Superior temporal gyrus (tissue), 1 donor: Measurements from ENCODE around the gene FBXO7.
A peak's percentile ranks its signal among the peaks of the same experiment; 100 is the strongest.
"Not testable (repeated sequence)": the region's sequence is repeated elsewhere in the genome, so short reads cannot be mapped to it uniquely, and the experiment has no call there.

Experiments used
- DNase-seq: peaks from one replicate; pipeline ENCODE4 v3.0.0-alpha.2; 2016; ENCODE audit errors: extremely low spot score

The FBXO7 gene

GRCh38 chr22:32474635-32475467, at the start of gene FBXO7:
Gene FBXO7 (plus strand): TSS chr22:32474811. CDS start chr22:32475003, 192 bp downstream.
- peak; percentile 94 for DNase-seq

- DNase-seq = no peak
These were observed 47.7 kb upstream of the FBXO7 start for GRCh38 chr22:32426881-32427280.

GRCh38 chr22:32430352-32430751, 44.3 kb upstream of the FBXO7 start:
- DNase-seq = no peak

- no peak for DNase-seq
These were observed 30.5 kb upstream of the FBXO7 start for GRCh38 chr22:32444068-32444467.

GRCh38 chr22:32446321-32446720, 28.3 kb upstream of the FBXO7 start:
- DNase-seq = no peak

- DNase-seq = no peak
These were observed 25.6 kb upstream of the FBXO7 start for GRCh38 chr22:32448980-32449379.

- no peak for DNase-seq
These were observed 17.6 kb upstream of the FBXO7 start for GRCh38 chr22:32457031-32457430.

- DNase-seq = no peak
These were observed 12.2 kb upstream of the FBXO7 start for GRCh38 chr22:32462452-32462851.

GRCh38 chr22:32465661-32466060, 8.9 kb upstream of the FBXO7 start:
- no peak for DNase-seq

- no peak for DNase-seq
These were observed 8.1 kb upstream of the FBXO7 start for GRCh38 chr22:32466496-32466895.

- peak; percentile 78 for DNase-seq
These were observed 4.8 kb upstream of the FBXO7 start for GRCh38 chr22:32469799-32470212.

- peak; percentile 95 for DNase-seq
These were observed 1.1 kb upstream of the FBXO7 start for GRCh38 chr22:32473388-32473952.

GRCh38 chr22:32475468-32476010, 928 bp downstream of the FBXO7 start:
- DNase-seq = no peak

GRCh38 chr22:32476281-32477195, 1.9 kb downstream of the FBXO7 start:
- DNase-seq = peak; percentile 50

GRCh38 chr22:32477596-32477995, 3.0 kb downstream of the FBXO7 start:
- peak; percentile 58 for DNase-seq

GRCh38 chr22:32478552-32478951, 3.9 kb downstream of the FBXO7 start:
- DNase-seq = not testable (repeated sequence)

- peak; percentile 35 for DNase-seq
These were observed 4.4 kb downstream of the FBXO7 start for GRCh38 chr22:32478994-32479393.

GRCh38 chr22:32480238-32480637, 5.6 kb downstream of the FBXO7 start:
- DNase-seq = no peak

- DNase-seq = no peak
These were observed 8.1 kb downstream of the FBXO7 start for GRCh38 chr22:32482708-32483107.

GRCh38 chr22:32486656-32487390, 12.2 kb downstream of the FBXO7 start:
- peak; percentile 85 for DNase-seq

GRCh38 chr22:32487461-32487860, 12.8 kb downstream of the FBXO7 start:
- no peak for DNase-seq
